HepG2 (cell line): ENCODE data around the gene MNT. TPM values are rescaled to one million over a fixed set of nuclear protein-coding genes. Genes with fewer than 3 reads are reported as not detected.
A peak's percentile ranks its signal among the peaks of the same experiment; 100 is the strongest.

Experiments used
- CHD4 ChIP-seq: fragments of 200-600 bp; sonication (generic); IDR thresholded peaks from 2 replicates; pipeline ENCODE4 v1.7.0; 2017; ENCODE audit warnings: mild to moderate bottlenecking, low read length, borderline replicate concordance
- FOSL1 ChIP-seq: sonication (generic); formaldehyde crosslinking; IDR thresholded peaks from 2 replicates; pipeline ENCODE4 v1.9.0; 2021; ENCODE audit warnings: missing genetic modification reagents, borderline replicate concordance
- MAFF ChIP-seq: IDR thresholded peaks from 2 replicates; pipeline ENCODE4 v1.6.1; 2011; ENCODE audit warnings: low read depth, low read length, improper control_type of control experiment
- MZF1 ChIP-seq: sonication (generic); formaldehyde crosslinking; IDR thresholded peaks from 2 replicates; pipeline ENCODE4 v1.8.1; 2023; ENCODE audit warnings: mild to moderate bottlenecking, missing genetic modification reagents, borderline replicate concordance
- PHF20 ChIP-seq: sonication (generic); formaldehyde crosslinking; IDR thresholded peaks from 2 replicates; pipeline ENCODE4 v1.5.0; 2020; ENCODE audit warnings: mild to moderate bottlenecking, missing genetic modification reagents
- POLR2A ChIP-seq, 2 experiments: IDR thresholded peaks; 2 replicates each; pipeline ENCODE4 v1.6.1; 2011; ENCODE audit warnings: low read depth in 2 of 2, low read length in 2 of 2, mild to moderate bottlenecking in 1 of 2, moderate library complexity in 1 of 2; ENCODE audit not compliant: insufficient read depth in 1 of 2
- PRMT3 ChIP-seq: sonication (generic); formaldehyde crosslinking; IDR thresholded peaks from 2 replicates; pipeline ENCODE4 v1.8.1; 2022; ENCODE audit warnings: low read depth, mild to moderate bottlenecking, moderate library complexity, missing genetic modification reagents, borderline replicate concordance
- REPIN1 ChIP-seq: sonication (generic); formaldehyde crosslinking; IDR thresholded peaks from 2 replicates; pipeline ENCODE4 v1.8.0; 2022; ENCODE audit warnings: missing genetic modification reagents, low read depth, mild to moderate bottlenecking, borderline replicate concordance
- TAF1 ChIP-seq: sonication (generic); formaldehyde crosslinking; IDR thresholded peaks from 2 replicates; pipeline ENCODE4 v1.4.0; 2020; ENCODE audit warnings: missing genetic modification reagents
- ZBTB7A ChIP-seq: sonication (generic); formaldehyde crosslinking; IDR thresholded peaks from 2 replicates; pipeline ENCODE4 v1.8.0; 2022; ENCODE audit warnings: mild to moderate bottlenecking, missing genetic modification reagents
- ZFYVE20 ChIP-seq: sonication (generic); formaldehyde crosslinking; IDR thresholded peaks from 2 replicates; pipeline ENCODE4 v1.8.0; 2023; ENCODE audit warnings: low read depth, mild to moderate bottlenecking, moderate library complexity, missing genetic modification reagents, borderline replicate concordance
- ZNF101 ChIP-seq: sonication (generic); formaldehyde crosslinking; IDR thresholded peaks from 2 replicates; pipeline ENCODE4 v1.4.0; 2020; ENCODE audit warnings: mild to moderate bottlenecking, low read depth, missing genetic modification reagents, borderline replicate concordance
- ZNF256 ChIP-seq: sonication (generic); formaldehyde crosslinking; conservative IDR thresholded peaks from 2 replicates; pipeline ENCODE4 v1.4.0; 2020; ENCODE audit warnings: missing genetic modification reagents
- ZNF34 ChIP-seq: sonication (generic); formaldehyde crosslinking; IDR thresholded peaks from 2 replicates; pipeline ENCODE4 v1.4.0; 2020; ENCODE audit warnings: mild to moderate bottlenecking, missing genetic modification reagents, borderline replicate concordance
- ZNF614 ChIP-seq: IDR thresholded peaks from 2 replicates; pipeline ENCODE4 v1.6.1; 2018; ENCODE audit warnings: missing biosample characterization, missing genetic modification reagents, inconsistent platforms, borderline replicate concordance
- ZNF776 ChIP-seq: sonication (generic); formaldehyde crosslinking; IDR thresholded peaks from 2 replicates; pipeline ENCODE4 v1.4.0; 2020; ENCODE audit warnings: mild to moderate bottlenecking, missing genetic modification reagents
- ZNF83 ChIP-seq: sonication (generic); formaldehyde crosslinking; IDR thresholded peaks from 2 replicates; pipeline ENCODE4 v1.4.0; 2020; ENCODE audit warnings: missing genetic modification reagents, mild to moderate bottlenecking, borderline replicate concordance
- polyA plus RNA-seq, 8 experiments: library from polyadenylated mRNA; depleted of rRNA in 3 of 8; stranded (reverse) in 7 of 8; unstranded in 1 of 8; fragments of >200 nt; fragmentation: Illumina TruSeq in 4 of 8; extraction: Trizol in 4 of 8; gene quantifications; 2 replicates each; pipeline versions ENCODE4 v1.2.1 to v1.2.3, GENCODE V29; 2011 to 2016; ENCODE audit warnings: low read depth in 4 of 8, missing spikeins in 1 of 8, mixed read lengths in 1 of 8; ENCODE audit not compliant: insufficient read depth in 1 of 8
- total RNA-seq, 5 experiments: library from RNA; depleted of rRNA; stranded (reverse); fragments of >200 nt; fragmentation: Illumina TruSeq; extraction: Trizol; gene quantifications; 2 replicates each; pipeline ENCODE4 v1.2.3, GENCODE V29; 2016; ENCODE audit warnings: low read depth in 1 of 5
- TF ChIP-seq, protein P1 (sequence below): sonication (generic); formaldehyde crosslinking; IDR thresholded peaks from 2 replicates; pipeline ENCODE4 v1.9.0; 2022; ENCODE audit warnings: missing genetic modification reagents, mild to moderate bottlenecking, borderline replicate concordance
- TF ChIP-seq, protein P2 (sequence below): sonication (generic); formaldehyde crosslinking; IDR thresholded peaks from 2 replicates; pipeline ENCODE4 v1.8.0; 2022; ENCODE audit warnings: mild to moderate bottlenecking, missing genetic modification reagents, moderate library complexity
- TF ChIP-seq, protein P3 (sequence below): sonication (generic); formaldehyde crosslinking; IDR thresholded peaks from 2 replicates; pipeline ENCODE4 v1.4.0; 2020; ENCODE audit warnings: missing genetic modification reagents
- TF ChIP-seq, protein P4 (sequence below): IDR thresholded peaks from 2 replicates; pipeline ENCODE4 v1.6.1; 2016; ENCODE audit warnings: mild to moderate bottlenecking

MNT gene
- total and polyA plus RNA-seq, 2 of the 13 experiments (the other 11 are each of a cell fraction or from before 2014, with no cell fraction given), result 2.1 to 3.5 TPM

DNA sequence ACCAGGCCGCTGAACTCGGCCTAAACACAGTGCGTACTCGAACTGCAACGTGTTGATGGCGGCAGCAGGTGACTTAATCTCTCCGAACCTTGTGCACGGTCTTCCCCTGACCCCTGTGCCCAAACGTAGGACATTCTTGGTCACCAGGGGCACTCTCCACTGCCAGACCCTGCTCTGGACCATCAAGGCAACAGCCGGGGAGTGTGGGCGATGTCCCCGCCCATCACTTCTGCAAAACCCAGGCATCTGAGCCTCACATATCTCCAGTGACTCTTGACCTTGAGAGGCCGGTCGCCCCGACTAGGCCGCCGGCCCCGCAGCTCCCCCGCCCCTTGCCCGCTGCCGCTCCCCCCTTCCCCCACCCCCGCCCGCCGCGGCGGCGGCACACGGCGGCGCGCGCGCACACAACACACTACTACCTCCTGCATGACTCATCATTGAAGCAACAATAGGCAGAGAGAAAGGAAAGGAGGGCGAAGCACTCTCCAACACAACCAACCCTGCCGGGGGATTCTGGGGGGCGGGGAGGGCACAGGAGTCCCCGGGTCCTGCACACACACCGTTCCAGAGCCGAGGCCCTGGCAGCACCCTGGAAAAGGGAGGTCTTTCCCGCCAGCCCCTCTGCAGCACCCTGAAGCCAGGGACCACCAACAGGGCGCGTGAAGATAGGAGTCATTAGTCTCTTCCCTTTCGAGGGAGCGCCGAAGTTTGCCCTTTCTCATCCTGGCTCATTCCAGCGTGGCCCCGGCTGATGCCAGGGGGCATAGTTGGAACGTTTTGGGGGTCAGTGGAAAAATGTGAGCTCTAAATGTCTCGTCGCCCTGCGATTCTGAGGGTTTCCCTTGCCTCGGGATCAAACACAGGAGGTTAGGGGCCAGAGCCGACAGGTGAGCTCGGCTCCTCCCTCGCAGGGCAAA lies 1.9 kb downstream of the MNT start (continued):
- TF ChIP-seq, protein P1, sequence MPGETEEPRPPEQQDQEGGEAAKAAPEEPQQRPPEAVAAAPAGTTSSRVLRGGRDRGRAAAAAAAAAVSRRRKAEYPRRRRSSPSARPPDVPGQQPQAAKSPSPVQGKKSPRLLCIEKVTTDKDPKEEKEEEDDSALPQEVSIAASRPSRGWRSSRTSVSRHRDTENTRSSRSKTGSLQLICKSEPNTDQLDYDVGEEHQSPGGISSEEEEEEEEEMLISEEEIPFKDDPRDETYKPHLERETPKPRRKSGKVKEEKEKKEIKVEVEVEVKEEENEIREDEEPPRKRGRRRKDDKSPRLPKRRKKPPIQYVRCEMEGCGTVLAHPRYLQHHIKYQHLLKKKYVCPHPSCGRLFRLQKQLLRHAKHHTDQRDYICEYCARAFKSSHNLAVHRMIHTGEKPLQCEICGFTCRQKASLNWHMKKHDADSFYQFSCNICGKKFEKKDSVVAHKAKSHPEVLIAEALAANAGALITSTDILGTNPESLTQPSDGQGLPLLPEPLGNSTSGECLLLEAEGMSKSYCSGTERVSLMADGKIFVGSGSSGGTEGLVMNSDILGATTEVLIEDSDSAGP (CRISPR knock-in tag), result no peak; the same call in 1 of the 2 replicates
- TF ChIP-seq POLR2A (IDR thresholded peaks at IDR 0.05; ENCODE audit: insufficient read depth in 1 of 2, low read depth in 2 of 2, low read length in 2 of 2), result peak; percentile 43 to 84
- TF ChIP-seq, protein P2, sequence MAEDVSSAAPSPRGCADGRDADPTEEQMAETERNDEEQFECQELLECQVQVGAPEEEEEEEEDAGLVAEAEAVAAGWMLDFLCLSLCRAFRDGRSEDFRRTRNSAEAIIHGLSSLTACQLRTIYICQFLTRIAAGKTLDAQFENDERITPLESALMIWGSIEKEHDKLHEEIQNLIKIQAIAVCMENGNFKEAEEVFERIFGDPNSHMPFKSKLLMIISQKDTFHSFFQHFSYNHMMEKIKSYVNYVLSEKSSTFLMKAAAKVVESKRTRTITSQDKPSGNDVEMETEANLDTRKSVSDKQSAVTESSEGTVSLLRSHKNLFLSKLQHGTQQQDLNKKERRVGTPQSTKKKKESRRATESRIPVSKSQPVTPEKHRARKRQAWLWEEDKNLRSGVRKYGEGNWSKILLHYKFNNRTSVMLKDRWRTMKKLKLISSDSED (CRISPR knock-in tag), result no peak
- no peak for TF ChIP-seq PHF20 (CRISPR knock-in tag)
- TF ChIP-seq ZNF256, result no peak
- TF ChIP-seq REPIN1 (CRISPR knock-in tag), result no peak
- TF ChIP-seq, protein P3, sequence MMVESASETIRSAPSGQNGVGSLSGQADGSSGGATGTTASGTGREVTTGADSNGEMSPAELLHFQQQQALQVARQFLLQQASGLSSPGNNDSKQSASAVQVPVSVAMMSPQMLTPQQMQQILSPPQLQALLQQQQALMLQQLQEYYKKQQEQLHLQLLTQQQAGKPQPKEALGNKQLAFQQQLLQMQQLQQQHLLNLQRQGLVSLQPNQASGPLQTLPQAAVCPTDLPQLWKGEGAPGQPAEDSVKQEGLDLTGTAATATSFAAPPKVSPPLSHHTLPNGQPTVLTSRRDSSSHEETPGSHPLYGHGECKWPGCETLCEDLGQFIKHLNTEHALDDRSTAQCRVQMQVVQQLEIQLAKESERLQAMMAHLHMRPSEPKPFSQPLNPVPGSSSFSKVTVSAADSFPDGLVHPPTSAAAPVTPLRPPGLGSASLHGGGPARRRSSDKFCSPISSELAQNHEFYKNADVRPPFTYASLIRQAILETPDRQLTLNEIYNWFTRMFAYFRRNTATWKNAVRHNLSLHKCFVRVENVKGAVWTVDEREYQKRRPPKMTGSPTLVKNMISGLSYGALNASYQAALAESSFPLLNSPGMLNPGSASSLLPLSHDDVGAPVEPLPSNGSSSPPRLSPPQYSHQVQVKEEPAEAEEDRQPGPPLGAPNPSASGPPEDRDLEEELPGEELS, result no peak
- TF ChIP-seq TAF1 (CRISPR knock-in tag), result no peak
- TF ChIP-seq ZBTB7A (CRISPR knock-in tag), result 0 out of 2 replicates have a peak, but pooled peaks have one; percentile 24
- TF ChIP-seq CHD4, result peak; percentile 70; the same call in 1 of the 2 replicates
- no peak for TF ChIP-seq ZNF101 (CRISPR knock-in tag)
- peak; percentile 61 for TF ChIP-seq FOSL1 (CRISPR knock-in tag)
- TF ChIP-seq, protein P4, sequence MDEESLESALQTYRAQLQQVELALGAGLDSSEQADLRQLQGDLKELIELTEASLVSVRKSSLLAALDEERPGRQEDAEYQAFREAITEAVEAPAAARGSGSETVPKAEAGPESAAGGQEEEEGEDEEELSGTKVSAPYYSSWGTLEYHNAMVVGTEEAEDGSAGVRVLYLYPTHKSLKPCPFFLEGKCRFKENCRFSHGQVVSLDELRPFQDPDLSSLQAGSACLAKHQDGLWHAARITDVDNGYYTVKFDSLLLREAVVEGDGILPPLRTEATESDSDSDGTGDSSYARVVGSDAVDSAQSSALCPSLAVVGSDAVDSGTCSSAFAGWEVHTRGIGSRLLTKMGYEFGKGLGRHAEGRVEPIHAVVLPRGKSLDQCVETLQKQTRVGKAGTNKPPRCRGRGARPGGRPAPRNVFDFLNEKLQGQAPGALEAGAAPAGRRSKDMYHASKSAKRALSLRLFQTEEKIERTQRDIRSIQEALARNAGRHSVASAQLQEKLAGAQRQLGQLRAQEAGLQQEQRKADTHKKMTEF (CRISPR knock-in tag), result no peak
- no peak for TF ChIP-seq ZFYVE20 (CRISPR knock-in tag)
- no peak for TF ChIP-seq ZNF34
- no peak; the same call in 1 of the 2 replicates for TF ChIP-seq ZNF614 (CRISPR knock-in tag)
- TF ChIP-seq MAFF, result no peak
- 0 out of 2 replicates have a peak, but pooled peaks have one; percentile 5 for TF ChIP-seq ZNF776 (CRISPR knock-in tag)
- no peak for TF ChIP-seq MZF1 (CRISPR knock-in tag)
- TF ChIP-seq ZNF83, result no peak
- no peak for TF ChIP-seq PRMT3 (CRISPR knock-in tag)
